GM18505 (cell line): ENCODE results near the gene RARA.

Experiments used
- ATAC-seq: cut with Tn5 transposase; IDR thresholded peaks from one replicate; pipeline ENCODE4 v1.9.1; 2021; ENCODE audit not compliant: unreplicated experiment
- POLR2A ChIP-seq: IDR thresholded peaks from 4 replicates; pipeline ENCODE4 v1.6.1; 2011; ENCODE audit warnings: borderline replicate concordance; ENCODE audit not compliant: insufficient read depth, insufficient read length; ENCODE audit errors: extremely low read depth

The RARA gene

GRCh38 chr17:40306395-40306794 lies 2.6 kb upstream of the RARA start:
- no peak for TF ChIP-seq POLR2A
- no peak for ATAC-seq

GRCh38 chr17:40307001-40307730 lies 1.8 kb upstream of the RARA start:
- no peak for ATAC-seq
- TF ChIP-seq POLR2A: no peak

GRCh38 chr17:40307740-40308239 lies 1.2 kb upstream of the RARA start:
- TF ChIP-seq POLR2A: no peak
- ATAC-seq: no peak

- no peak for ATAC-seq
- no peak for TF ChIP-seq POLR2A
Observed at GRCh38 chr17:40309949-40310510, 1.1 kb downstream of the RARA start.

- ATAC-seq: no peak
Observed at GRCh38 chr17:40310882-40311391, 2.0 kb downstream of the RARA start.

GRCh38 chr17:40311575-40311974 lies 2.6 kb downstream of the RARA start:
- TF ChIP-seq POLR2A: no peak
- ATAC-seq: no peak

More at GRCh38 chr17:40310882-40311391, 2.0 kb downstream of the RARA start:
- no peak for TF ChIP-seq POLR2A

- ATAC-seq: no peak
- TF ChIP-seq POLR2A: no peak
Observed at GRCh38 chr17:40312131-40312731, 3.3 kb downstream of the RARA start.

GRCh38 chr17:40312893-40313667 lies 4.1 kb downstream of the RARA start:
- no peak for TF ChIP-seq POLR2A
- ATAC-seq: no peak

DNA sequence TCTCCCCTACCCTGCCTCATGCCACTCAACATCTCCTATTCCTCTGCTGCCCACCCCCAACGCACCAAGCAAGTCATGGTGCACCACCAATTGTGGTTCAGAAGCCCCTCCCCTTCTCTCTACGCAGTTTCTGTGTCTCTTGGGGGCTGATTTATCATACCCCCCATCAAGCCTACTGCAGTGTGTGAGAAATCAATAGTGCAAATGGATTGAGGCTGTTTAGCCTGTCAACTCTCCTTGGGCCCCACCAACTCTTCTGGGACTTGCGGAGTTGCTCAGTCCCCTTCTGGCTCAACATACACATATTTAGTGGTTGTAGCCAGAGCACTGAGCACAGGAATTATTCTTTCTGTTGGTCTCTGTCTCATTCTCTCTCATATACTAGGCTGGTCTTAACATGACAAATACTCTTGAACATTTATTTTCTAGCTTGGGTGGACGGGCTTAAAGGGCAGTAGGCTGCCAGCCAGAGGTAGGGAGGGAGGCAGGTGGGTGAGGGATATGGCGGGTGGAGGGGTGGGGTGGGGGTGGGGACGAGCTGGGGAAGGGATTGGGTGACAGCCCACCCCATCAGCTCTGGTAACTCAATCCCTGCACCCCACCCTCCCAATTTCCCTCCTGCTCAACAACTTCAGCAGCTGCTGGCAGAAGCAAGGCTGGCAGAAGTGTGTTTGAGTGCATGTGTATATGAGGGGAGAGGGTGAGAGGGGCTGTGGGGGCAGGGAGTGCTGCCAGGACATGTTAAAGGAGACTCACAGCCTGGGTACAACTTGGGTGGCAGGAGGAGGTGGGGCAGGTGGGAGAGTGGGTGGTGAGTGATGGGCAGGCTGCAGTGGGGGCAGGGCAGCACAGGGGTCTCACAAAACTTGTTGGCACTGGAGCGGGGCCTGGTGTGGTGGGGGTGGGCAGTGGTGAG lies 4.9 kb downstream of the RARA start:
- TF ChIP-seq POLR2A: no peak
- no peak for ATAC-seq

GRCh38 chr17:40314584-40314956 lies 5.6 kb downstream of the RARA start:
- ATAC-seq: no peak
- TF ChIP-seq POLR2A: no peak

GRCh38 chr17:40315206-40315605 lies 6.2 kb downstream of the RARA start:
- ATAC-seq: no peak
- no peak for TF ChIP-seq POLR2A
